Prostate gland (tissue), 2 donors: ENCODE data around the gene C10orf53. TPM values are rescaled to one million over a fixed set of nuclear protein-coding genes. Genes with fewer than 3 reads are reported as not detected.

Experiments used
- DNase-seq: peaks from one replicate; pipeline ENCODE4 v3.0.0-alpha.2; 2019; ENCODE audit warnings: low spot score
- H3K27ac ChIP-seq, 2 donors: fragments of 200-600 bp; sonication (generic); 2 replicates each; pipeline ENCODE4 v1.5.1; 2017 to 2019
- H3K27me3 ChIP-seq: fragments of 200-600 bp; sonication (generic); replicated peaks from 2 replicates; pipeline ENCODE4 v1.5.1; 2019; ENCODE audit not compliant: insufficient read depth
- H3K36me3 ChIP-seq, 2 donors: fragments of 200-600 bp; sonication (generic); 1 replicate in 1 of 2; 2 replicates in 1 of 2; pipeline versions ENCODE4 v1.5.1 to v1.8.1; 2017 to 2019
- H3K4me1 ChIP-seq: fragments of 200-600 bp; sonication (generic); replicated peaks from 2 replicates; pipeline ENCODE4 v1.5.1; 2019
- H3K4me3 ChIP-seq, 2 donors: fragments of 200-600 bp; sonication (generic); 2 replicates each; pipeline ENCODE4 v1.5.1; 2017 to 2019
- H3K9me3 ChIP-seq: fragments of 200-600 bp; sonication (generic); 2 replicates; pipeline ENCODE4 v1.5.1; 2017
- POLR2A ChIP-seq: fragments of 450-650 bp; IDR thresholded peaks from one replicate; pipeline ENCODE4 v1.6.1; 2016; ENCODE audit warnings: antibody characterized with exemption, mild to moderate bottlenecking
- POLR2AphosphoS5 ChIP-seq: sonication (generic); formaldehyde crosslinking; IDR thresholded peaks from one replicate; pipeline ENCODE4 v1.6.1; 2017; ENCODE audit warnings: antibody characterized with exemption
- WGBS: methylation state at CpG from one replicate; pipeline ENCODE4 v1.1.5; 2018; 5-methylcytosine and 5-hydroxymethylcytosine counted together
- intact Hi-C: fragments of 100-400 bp; cut with DNase I; formaldehyde crosslinking; loops from one replicate; pipeline ENCODE4 v1.14.2; 2022
- total RNA-seq, 2 donors: library from RNA; depleted of rRNA; stranded (reverse); fragments of >200 nt; gene quantifications; one replicate each; pipeline ENCODE4 v1.1.0, GENCODE V29; 2016
- TF ChIP-seq, protein P1 (sequence below), 4 experiments: fragments of 200-600 bp in 2 of 4; fragments of 450-650 bp in 2 of 4; sonication (generic) in 2 of 4; IDR thresholded peaks; 1 replicate in 3 of 4; 2 replicates in 1 of 4; pipeline ENCODE4 v1.5.1; 2016 to 2019; ENCODE audit warnings: antibody characterized with exemption in 4 of 4, mild to moderate bottlenecking in 2 of 4, moderate library complexity in 2 of 4

C10orf53 gene
- total RNA-seq, 2 donors from 2014 or later = 1.5 TPM; not detected in 1

DNA sequence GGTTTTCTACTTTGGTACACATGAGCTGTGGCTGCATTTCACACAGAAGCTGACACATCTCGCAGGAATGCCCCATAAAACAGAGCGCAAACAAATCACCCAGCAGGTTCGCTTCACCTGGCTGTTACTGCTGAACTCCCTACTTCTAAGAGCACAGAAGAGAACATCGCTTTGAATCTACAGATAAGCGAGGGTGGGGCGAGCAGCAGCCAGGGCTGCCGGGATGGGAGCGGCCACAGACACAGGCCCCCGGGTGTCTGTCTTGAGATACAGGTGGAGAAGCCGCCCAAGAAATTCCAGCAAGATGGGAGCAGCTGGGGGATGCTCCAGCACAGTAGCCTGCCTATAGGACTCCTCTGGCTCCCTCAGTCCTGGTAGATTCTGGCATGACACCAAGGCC lies 55.2 kb downstream of the C10orf53 start:
- H3K36me3 ChIP-seq = no peaks in the 10 kb centered on the region
- no peaks in the 10 kb centered on the region for H3K27me3 ChIP-seq
- intact Hi-C loops = no loop called here
- DNase-seq = peak; percentile 22
- WGBS = 41% methylated on average over 10 of the region's 10 CpGs
- H3K4me3 ChIP-seq = no peak overlapping the region
- H3K4me1 ChIP-seq = no peaks in the 10 kb centered on the region
- TF ChIP-seq, protein P1, sequence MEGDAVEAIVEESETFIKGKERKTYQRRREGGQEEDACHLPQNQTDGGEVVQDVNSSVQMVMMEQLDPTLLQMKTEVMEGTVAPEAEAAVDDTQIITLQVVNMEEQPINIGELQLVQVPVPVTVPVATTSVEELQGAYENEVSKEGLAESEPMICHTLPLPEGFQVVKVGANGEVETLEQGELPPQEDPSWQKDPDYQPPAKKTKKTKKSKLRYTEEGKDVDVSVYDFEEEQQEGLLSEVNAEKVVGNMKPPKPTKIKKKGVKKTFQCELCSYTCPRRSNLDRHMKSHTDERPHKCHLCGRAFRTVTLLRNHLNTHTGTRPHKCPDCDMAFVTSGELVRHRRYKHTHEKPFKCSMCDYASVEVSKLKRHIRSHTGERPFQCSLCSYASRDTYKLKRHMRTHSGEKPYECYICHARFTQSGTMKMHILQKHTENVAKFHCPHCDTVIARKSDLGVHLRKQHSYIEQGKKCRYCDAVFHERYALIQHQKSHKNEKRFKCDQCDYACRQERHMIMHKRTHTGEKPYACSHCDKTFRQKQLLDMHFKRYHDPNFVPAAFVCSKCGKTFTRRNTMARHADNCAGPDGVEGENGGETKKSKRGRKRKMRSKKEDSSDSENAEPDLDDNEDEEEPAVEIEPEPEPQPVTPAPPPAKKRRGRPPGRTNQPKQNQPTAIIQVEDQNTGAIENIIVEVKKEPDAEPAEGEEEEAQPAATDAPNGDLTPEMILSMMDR (IDR thresholded peaks at IDR 0.05) = no peak
- no peak for TF ChIP-seq POLR2A
- peak; percentile 26 for TF ChIP-seq POLR2AphosphoS5
- no peaks in the 10 kb centered on the region for H3K9me3 ChIP-seq
- no peak overlapping the region for H3K27ac ChIP-seq

DNA sequence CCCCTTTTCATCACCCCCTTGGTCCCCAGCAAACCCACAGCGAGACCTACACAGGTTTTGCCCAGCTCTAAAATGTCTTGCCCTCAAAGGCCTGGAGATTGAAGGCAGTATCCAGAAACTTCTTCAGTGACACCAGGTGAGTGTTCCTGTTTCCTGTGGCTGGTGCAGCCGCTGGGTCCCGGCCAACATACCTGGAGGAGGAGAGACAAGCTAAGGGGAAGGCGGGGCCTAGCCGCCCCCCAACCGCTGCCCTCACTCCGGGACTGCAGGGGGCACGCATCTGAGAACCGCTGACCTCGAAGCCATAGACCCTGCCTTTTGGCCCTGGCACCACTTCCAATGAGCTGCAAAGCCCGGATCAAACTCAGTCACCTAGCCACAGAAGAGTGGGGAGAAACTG lies 55.7 kb downstream of the C10orf53 start:
- TF ChIP-seq POLR2AphosphoS5 = no peak
- TF ChIP-seq POLR2A = no peak
- TF ChIP-seq, protein P1 (IDR thresholded peaks at IDR 0.05) = no peak
- intact Hi-C loops = no loop called here
- Histone ChIP-seq H3K36me3 (no peaks in the 10 kb centered on the region), H3K4me3 (no peak overlapping the region), H3K9me3 (no peaks in the 10 kb centered on the region), H3K27me3 (no peaks in the 10 kb centered on the region), H3K27ac (no peak overlapping the region), H3K4me1 (no peaks in the 10 kb centered on the region)
- WGBS = 38% methylated on average over 11 of the region's 11 CpGs
- DNase-seq = no peak

DNA sequence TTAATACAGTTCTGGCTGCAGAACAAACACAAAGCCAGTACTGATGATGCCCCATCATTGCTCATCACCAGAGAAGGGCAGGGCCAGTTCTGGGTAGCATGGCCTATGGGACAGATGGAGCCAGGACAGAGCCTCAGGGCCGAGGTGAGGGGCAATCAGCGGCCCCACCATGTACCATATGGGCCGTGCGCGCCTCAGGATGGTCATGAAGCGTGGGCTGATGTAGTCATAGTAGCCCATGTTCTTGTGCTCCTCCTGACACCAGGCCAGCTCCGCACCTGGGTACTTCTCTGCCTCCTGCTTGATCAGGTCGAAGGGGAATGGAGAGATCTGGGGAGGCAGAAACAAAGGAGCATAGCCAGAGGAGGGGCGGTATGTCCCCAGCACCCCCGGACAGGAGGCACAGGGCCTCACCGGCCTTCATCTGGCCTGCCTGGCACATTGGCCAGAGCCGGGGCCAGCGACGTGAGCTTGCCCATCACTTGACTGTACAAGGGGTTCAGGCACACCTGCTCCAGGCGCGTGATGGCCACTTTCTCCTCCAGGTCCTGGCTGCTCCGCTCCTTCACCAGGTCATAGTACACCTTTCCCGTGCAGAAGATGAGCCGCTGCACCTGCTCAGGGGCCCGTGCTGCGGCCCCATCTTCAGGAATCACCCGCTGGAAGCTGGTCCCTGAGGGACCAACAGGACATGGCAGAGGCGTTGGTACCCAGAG lies 56.6 kb downstream of the C10orf53 start:
- Histone ChIP-seq H3K27ac (no peak overlapping the region), H3K9me3 (no peaks in the 10 kb centered on the region), H3K4me1 (no peaks in the 10 kb centered on the region), H3K4me3 (no peak overlapping the region), H3K27me3 (no peaks in the 10 kb centered on the region), H3K36me3 (no peaks in the 10 kb centered on the region)
- no peak for DNase-seq
- intact Hi-C loops = no loop called here
- WGBS = 95% methylated on average over 23 of the region's 23 CpGs
- TF ChIP-seq POLR2A (no peak), POLR2AphosphoS5 (no peak)
- TF ChIP-seq, protein P1 (IDR thresholded peaks at IDR 0.05) = no peak

DNA sequence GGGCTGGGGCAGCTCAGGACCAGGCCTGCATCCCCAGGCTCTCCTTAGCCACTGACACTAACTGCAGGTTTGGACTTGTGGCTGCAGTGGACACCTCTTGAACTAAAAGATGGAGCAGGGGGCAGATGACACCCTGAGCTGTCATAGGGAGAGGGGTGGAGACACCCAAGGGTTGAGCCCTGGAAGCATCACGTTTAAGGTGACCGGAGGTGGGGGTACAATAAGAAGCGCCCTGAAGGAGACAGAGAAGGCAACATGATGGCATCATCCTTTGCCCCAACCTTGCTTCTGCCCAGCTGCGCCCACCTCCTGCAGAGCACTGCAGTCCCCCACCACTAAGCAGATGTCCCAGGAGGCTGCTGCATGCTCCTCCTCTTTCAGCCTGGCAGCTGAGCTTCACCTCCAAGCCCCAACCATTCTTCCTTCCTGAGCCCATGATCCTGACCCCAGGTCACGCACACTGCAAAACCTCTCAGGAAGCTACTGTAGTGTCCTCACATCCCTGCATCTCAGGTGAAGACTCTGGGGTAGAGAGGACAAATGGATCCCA lies 57.2 kb downstream of the C10orf53 start:
- Histone ChIP-seq H3K4me3 (no peak overlapping the region), H3K27me3 (no peaks in the 10 kb centered on the region), H3K36me3 (no peaks in the 10 kb centered on the region), H3K9me3 (no peaks in the 10 kb centered on the region), H3K4me1 (no peaks in the 10 kb centered on the region), H3K27ac (no peak overlapping the region)
- DNase-seq = no peak
- TF ChIP-seq POLR2AphosphoS5 = no peak
- TF ChIP-seq, protein P1 (IDR thresholded peaks at IDR 0.05) = no peak
- TF ChIP-seq POLR2A = no peak
- intact Hi-C loops = no loop called here
- WGBS = 95% methylated on average over 5 of the region's 5 CpGs
